COLO668 (cell line): Measurements from ENCODE around the gene ICE2.

Experiments used
- DNase-seq: peaks from one replicate; lab custom pipeline; 2025; ENCODE audit not compliant: unreplicated experiment; lab: John Stamatoyannopoulos, UW

The ICE2 gene

DNA sequence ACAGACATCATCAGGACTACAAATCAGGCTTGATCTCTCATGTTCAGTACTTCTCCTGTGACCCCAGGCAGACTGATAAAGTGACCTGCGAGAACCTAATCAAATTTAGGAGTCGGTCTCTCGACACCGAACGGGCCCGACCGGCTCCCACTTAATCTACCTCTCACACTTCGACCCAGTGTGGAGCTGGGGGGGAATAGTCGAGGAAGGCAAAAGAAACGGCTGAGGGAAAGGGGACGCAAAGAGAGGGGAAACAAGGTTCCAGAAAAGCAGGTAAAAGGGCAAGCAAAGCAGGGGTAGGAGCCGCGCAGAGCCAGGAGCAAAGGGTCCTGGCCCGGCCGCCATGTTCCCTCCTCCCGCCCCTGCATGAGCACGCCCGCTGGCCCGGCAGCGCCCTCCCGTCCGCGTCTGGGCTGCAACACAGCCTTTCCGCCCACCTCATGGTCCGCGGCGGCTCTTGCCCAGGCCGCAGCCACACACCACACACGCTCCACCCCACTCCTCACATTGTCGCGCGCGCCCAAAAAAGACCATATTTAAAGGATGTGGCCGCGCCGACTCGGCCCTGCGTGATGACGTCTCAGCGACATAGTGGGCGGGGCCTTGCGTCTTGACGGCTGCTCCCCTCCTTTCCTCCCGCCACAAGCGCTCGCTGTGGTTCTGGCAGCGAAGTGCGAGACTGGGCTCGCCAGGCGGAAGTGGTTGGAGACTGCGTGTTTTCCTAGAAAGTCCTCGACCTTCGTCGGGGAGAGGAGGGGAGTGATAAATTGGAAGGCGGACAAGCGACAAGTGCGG is at the start of gene ICE2:
Gene ICE2 (minus strand): TSS at position 577 of the 795 bp plus-strand sequence. CDS start 1,165 bp downstream, outside the sequence.
- DNase-seq: peak; percentile 96

- no peak for DNase-seq
These were observed 49.6 kb upstream of the ICE2 start for GRCh38 chr15:60528530-60528929.

- DNase-seq: no peak
These were observed 48.5 kb upstream of the ICE2 start for GRCh38 chr15:60527456-60527855.

DNA sequence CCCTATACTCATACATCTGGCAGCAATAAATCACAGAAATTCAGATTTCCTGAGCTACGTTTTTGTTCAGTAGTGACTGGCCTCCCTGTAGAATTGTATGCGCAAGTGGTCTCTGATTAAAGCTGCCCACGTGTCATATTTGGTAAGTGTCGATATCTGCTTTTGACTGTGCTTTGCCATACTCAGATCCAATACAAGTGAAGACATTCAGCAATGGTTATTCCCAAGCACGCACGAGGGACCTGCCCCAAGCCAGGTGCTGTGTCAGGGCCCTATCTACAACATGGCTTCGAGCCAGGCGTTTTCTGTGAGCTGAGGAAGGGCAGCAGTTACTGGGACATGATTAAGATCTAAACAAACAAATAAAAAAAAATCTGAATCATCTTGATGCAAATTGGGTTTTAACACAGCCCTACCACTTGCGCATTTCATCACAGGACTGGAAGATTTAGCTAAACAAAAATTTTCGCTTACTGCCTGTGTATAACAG is 47.2 kb upstream of the ICE2 start:
- DNase-seq: peak; percentile 34

- no peak for DNase-seq
These were observed 46.5 kb upstream of the ICE2 start for GRCh38 chr15:60525341-60526039.

- DNase-seq: no peak
These were observed 44.1 kb upstream of the ICE2 start for GRCh38 chr15:60523056-60523455.

DNA sequence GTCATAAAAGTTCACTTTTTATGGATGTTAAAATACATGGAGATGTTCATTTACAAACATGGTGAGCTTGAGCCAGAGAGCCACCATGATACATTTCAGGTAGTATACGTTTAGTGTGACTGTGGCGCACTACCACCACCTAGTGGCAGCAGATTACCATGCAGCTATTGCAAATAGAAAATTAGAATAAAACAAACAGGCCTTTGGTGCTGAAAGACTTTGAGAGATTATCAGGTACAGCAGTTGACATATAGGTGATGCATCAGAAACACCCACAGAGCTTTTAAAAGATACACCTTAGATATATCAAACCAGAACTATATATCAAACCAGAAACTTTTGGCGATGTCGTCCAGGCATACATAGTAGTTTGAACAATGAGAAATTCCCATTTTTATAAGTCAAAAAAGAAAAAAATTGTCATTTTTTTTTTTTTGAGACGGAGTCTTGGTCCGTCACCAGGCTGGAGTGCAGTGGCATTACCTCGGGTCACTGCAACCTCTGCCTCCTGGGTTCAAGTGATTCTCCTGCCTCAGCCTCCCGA is 42.0 kb upstream of the ICE2 start:
- DNase-seq: peak; percentile 68

GRCh38 chr15:60520013-60520824 is 41.3 kb upstream of the ICE2 start:
- no peak for DNase-seq

DNA sequence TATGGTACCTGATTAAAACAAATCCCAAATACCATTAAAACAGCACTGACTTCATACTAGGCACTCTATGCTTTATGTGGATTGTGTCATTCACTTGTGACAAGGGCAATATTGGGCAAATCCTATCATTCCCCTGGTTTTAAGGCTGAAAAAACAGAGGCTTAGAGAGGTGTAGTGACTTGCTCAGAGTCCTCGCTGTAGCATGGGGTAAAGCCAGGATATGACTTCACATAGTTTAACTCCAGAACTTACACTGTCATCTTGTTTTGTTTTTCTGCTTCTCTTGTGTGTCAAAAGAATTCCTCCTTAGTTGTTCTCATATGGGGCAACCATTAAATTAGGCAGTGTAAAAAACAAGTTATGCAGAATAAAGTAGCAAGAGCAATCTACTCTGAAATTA is 40.3 kb upstream of the ICE2 start:
- no peak for DNase-seq

DNA sequence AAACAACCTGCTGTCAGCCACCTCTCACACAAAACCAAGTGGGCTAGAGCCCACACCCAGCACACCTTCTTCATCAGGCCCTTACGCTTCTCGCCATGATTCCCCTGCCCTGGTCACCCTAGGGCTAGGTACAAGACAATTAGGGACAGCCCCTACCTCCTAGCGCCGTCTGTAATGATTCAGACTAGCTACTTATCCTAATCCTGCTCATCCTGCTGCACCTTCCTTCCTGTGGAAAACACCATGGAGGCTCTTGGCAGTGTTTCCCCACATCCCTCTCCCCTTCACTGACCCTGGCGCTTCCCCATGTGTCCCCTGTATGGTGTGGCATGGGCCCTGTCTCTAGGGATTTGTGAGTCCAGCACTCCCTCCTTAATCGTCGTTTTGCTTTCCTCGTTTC is 39.6 kb upstream of the ICE2 start:
- DNase-seq: no peak

GRCh38 chr15:60514261-60514881 is 35.4 kb upstream of the ICE2 start:
- no peak for DNase-seq

DNA sequence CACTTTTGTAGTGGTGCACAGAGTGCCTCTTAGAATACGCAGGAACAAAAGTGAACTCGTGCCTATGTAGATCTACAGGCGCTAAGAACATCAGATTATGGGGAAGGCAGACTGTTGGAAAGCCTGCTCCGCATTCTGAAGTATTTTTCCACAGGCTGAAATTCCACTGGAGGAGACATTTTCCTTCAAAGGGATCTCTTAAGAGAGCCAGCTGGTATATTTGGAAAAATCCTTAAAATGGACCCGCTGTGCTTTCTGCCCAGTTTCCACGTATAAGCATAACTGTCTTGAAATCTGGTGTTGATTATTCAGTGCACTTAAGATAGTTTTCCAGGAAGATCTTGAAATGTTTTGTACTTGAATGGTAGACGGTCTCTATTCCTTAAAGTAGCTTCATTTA is 34.7 kb upstream of the ICE2 start:
- no peak for DNase-seq

GRCh38 chr15:60512937-60513336 is 34.0 kb upstream of the ICE2 start:
- DNase-seq: no peak

- no peak for DNase-seq
These were observed 32.5 kb upstream of the ICE2 start for GRCh38 chr15:60511351-60512031.

DNA sequence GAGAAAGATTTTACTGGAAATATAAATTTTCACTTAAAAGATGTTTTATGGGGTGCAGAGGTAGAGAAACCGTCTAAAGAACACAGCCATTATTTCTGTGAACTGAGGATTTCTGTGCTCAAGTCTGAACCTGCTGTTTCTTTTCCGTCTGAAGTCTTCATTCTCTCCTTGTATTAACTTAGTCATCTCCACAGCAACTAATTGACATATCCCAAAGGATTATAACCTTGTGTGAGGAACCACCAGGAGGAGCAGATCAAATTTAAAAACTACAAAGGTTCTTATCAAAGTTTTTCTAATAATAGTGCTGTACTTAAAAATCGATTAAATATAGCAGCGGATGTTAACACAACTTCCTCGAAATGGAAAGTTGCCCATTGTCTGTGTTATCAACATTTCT is 31.1 kb upstream of the ICE2 start:
- DNase-seq: no peak

- DNase-seq: no peak
These were observed 30.5 kb upstream of the ICE2 start for GRCh38 chr15:60509470-60509869.

- no peak for DNase-seq
These were observed 29.5 kb upstream of the ICE2 start for GRCh38 chr15:60508442-60508841.

DNA sequence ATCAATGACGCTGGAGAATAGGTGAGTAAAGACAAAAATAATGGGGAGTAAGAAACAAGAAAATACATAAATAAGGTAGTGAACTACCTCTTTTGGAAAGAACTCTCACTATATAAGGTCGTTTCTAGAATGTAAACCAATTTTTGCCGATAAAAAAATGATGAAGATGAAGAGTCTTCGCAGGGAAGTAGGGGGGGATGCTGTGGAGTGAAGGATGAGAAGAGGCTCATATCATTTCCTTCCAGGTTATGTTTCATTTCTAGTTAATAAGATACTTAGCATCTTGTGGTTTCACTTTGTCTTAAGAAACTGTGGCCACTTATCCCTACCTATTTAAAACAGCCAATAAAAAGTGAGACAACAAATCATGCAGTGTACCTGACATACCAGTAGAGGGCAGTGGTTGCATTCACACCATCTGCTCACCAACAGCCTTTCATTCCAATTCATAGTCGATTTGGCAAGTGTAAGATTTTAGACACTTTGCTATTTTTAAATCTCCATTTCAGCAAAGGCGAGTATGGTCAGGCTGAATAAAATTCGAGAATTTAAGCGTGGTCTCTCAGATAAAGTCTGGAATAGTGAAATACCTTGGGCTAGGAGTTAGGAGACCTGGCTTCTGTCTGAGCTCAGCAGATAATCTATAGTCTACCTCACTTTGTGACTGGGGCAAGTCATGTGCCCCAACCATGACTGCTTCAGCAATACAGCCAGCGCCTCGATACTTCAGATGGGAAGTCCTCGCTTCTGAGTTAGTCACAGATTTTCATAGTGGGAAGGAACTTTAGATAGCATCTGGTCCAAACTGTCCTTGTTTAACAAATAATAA is 28.9 kb upstream of the ICE2 start:
- DNase-seq: peak; percentile 12

DNA sequence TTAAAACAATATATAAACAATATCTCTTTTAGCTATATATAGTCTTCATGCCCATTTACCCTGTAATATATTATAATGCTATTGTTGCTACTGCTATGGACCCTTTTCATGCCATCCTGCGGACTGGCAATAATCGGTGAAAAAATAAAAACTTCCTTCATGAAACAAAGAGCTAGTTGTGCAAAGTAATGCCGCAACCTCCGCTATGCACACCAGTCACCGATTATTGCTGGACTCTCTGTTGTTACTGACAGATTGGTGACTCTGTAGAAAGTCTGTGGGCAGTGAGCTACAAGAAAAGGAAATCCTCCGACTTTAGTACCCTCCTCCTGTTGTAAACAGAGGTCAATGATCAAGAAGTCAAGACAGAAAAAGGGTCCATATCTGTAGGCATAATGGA is 17.9 kb upstream of the ICE2 start:
- no peak for DNase-seq
